Progenitor cell of endocrine pancreas (in vitro differentiated cells): ENCODE measurements around the gene XIRP2. TPM values are rescaled to one million over a fixed set of nuclear protein-coding genes. Genes with fewer than 3 reads are reported as not detected.

Experiments used
- DNase-seq: peaks from one replicate; pipeline ENCODE4 v3.0.0; 2021; ENCODE audit warnings: low spot score; ENCODE audit not compliant: unreplicated experiment
- H3K27ac Mint-ChIP-seq: 2 replicates; pipeline ENCODE4 v1.8.0; 2021; ENCODE audit warnings: mild to moderate bottlenecking, moderate library complexity, mixed read lengths
- H3K27me3 Mint-ChIP-seq: 2 replicates; pipeline ENCODE4 v1.8.0; 2021; ENCODE audit warnings: mixed read lengths
- H3K36me3 Mint-ChIP-seq: 2 replicates; pipeline ENCODE4 v1.8.0; 2022; ENCODE audit warnings: mixed read lengths; ENCODE audit not compliant: insufficient read depth
- H3K4me1 Mint-ChIP-seq: 2 replicates; pipeline ENCODE4 v1.8.0; 2021; ENCODE audit warnings: low read depth, mixed read lengths
- H3K4me3 Mint-ChIP-seq: 2 replicates; pipeline ENCODE4 v1.8.0; 2021; ENCODE audit warnings: low read depth, mild to moderate bottlenecking, moderate library complexity, mixed read lengths
- H3K9me3 Mint-ChIP-seq: 2 replicates; pipeline ENCODE4 v1.8.0; 2021; ENCODE audit warnings: low read depth, mixed read lengths
- total RNA-seq: library from RNA; stranded (reverse); gene quantifications from 2 replicates; pipeline ENCODE4 v1.2.1, GENCODE V29; 2021
- TF ChIP-seq, protein P1 (sequence below): fragments of 200-600 bp; sonication (generic); IDR thresholded peaks from one replicate; pipeline ENCODE4 v1.5.0; 2021; ENCODE audit warnings: antibody characterized with exemption, mild to moderate bottlenecking; ENCODE audit not compliant: unreplicated experiment

XIRP2 gene
- total RNA-seq, 1 donor from 2014 or later = 0.12 TPM

GRCh38 chr2:167114018-167114417 lies 225.7 kb downstream of the XIRP2 start:
- H3K36me3 Mint-ChIP-seq = no peaks in the 10 kb centered on the region
- peaks cover 12% of the 10 kb centered on the region for H3K9me3 Mint-ChIP-seq
- DNase-seq = no peak
- no peaks in the 10 kb centered on the region for H3K27me3 Mint-ChIP-seq
- H3K4me1 Mint-ChIP-seq = peaks cover 7% of the 10 kb centered on the region
- no peak overlapping the region for H3K27ac Mint-ChIP-seq
- H3K4me3 Mint-ChIP-seq = no peak overlapping the region
- TF ChIP-seq, protein P1, sequence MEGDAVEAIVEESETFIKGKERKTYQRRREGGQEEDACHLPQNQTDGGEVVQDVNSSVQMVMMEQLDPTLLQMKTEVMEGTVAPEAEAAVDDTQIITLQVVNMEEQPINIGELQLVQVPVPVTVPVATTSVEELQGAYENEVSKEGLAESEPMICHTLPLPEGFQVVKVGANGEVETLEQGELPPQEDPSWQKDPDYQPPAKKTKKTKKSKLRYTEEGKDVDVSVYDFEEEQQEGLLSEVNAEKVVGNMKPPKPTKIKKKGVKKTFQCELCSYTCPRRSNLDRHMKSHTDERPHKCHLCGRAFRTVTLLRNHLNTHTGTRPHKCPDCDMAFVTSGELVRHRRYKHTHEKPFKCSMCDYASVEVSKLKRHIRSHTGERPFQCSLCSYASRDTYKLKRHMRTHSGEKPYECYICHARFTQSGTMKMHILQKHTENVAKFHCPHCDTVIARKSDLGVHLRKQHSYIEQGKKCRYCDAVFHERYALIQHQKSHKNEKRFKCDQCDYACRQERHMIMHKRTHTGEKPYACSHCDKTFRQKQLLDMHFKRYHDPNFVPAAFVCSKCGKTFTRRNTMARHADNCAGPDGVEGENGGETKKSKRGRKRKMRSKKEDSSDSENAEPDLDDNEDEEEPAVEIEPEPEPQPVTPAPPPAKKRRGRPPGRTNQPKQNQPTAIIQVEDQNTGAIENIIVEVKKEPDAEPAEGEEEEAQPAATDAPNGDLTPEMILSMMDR = no peak

DNA sequence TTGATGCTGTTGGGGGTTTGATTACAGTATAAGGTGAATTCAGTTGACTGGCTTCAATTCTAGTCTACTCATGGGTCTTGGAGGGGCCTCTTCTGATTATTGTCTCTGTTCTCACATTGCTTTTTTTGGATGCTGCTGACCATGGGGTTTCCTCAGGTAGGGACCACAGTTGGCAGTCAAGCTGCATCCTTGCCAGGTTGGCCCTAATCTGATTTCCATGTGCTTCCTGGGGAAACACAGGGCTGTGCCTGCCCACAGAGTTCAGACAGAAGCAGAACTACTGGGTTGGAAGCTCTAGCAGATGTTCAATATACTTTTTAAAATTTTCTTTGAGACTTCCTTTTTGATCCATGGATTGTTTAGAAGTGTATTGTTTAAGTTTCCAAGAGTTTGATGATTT lies 227.3 kb downstream of the XIRP2 start:
- H3K36me3 Mint-ChIP-seq = no peaks in the 10 kb centered on the region
- H3K4me1 Mint-ChIP-seq = peaks cover 7% of the 10 kb centered on the region
- no peaks in the 10 kb centered on the region for H3K27me3 Mint-ChIP-seq
- TF ChIP-seq, protein P1 = no peak
- peaks cover 12% of the 10 kb centered on the region for H3K9me3 Mint-ChIP-seq
- H3K27ac Mint-ChIP-seq = no peak overlapping the region
- no peak overlapping the region for H3K4me3 Mint-ChIP-seq
- DNase-seq = no peak

GRCh38 chr2:167122389-167122788 lies 234.1 kb downstream of the XIRP2 start:
- DNase-seq = no peak
- no peaks in the 10 kb centered on the region for H3K36me3 Mint-ChIP-seq
- no peaks in the 10 kb centered on the region for H3K27me3 Mint-ChIP-seq
- TF ChIP-seq, protein P1 = no peak
- H3K4me1 Mint-ChIP-seq = peaks cover 17% of the 10 kb centered on the region
- H3K9me3 Mint-ChIP-seq = peaks cover 4% of the 10 kb centered on the region
- no peak overlapping the region for H3K4me3 Mint-ChIP-seq
- H3K27ac Mint-ChIP-seq = no peak overlapping the region

GRCh38 chr2:167126165-167126564 lies 237.9 kb downstream of the XIRP2 start:
- H3K36me3 Mint-ChIP-seq = peaks cover 2% of the 10 kb centered on the region
- H3K27ac Mint-ChIP-seq = no peak overlapping the region
- no peaks in the 10 kb centered on the region for H3K27me3 Mint-ChIP-seq
- H3K4me3 Mint-ChIP-seq = no peak overlapping the region
- H3K9me3 Mint-ChIP-seq = peaks cover 3% of the 10 kb centered on the region
- H3K4me1 Mint-ChIP-seq = peaks cover 12% of the 10 kb centered on the region
- DNase-seq = no peak
- TF ChIP-seq, protein P1 = no peak

DNA sequence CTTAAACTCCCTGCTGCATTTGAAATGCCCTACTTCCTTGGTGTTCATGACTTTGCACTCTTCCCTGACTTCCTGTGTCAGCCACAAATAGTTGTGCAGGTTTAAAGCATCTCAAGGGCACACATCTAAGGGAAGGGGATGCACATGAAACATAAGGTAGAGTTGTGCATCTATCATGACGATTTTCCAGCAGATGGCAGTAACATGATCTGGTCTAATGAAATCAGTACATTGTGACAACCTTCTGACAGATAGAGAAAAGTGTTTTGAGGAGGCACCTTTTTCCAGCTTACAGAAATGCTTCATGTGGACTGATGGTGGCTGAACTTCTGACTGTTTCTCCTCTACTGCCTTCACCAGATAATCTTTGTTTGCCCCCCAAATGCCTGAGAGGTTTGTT lies 238.9 kb downstream of the XIRP2 start:
- H3K4me1 Mint-ChIP-seq = peaks cover 12% of the 10 kb centered on the region
- H3K36me3 Mint-ChIP-seq = peaks cover 2% of the 10 kb centered on the region
- H3K27ac Mint-ChIP-seq = no peak overlapping the region

More for the DNA sequence above, 238.9 kb downstream of the XIRP2 start:
- no peak for DNase-seq
- TF ChIP-seq, protein P1 = no peak
- Mint-ChIP-seq H3K27me3 (no peaks in the 10 kb centered on the region), H3K9me3 (peaks cover 3% of the 10 kb centered on the region), H3K4me3 (no peak overlapping the region)
